Rectal smooth muscle tissue (tissue), 1 donor: ENCODE data around the gene POFUT2.

Experiments used
- H3K27ac ChIP-seq: one replicate; pipeline ENCODE4 v1.7.0; 2013; ENCODE audit warnings: low read depth, low read length, inconsistent platforms
- H3K27me3 ChIP-seq: one replicate; pipeline ENCODE4 v1.7.0; 2013; ENCODE audit warnings: low read length; ENCODE audit not compliant: control insufficient read depth, insufficient read depth
- H3K36me3 ChIP-seq: one replicate; pipeline ENCODE4 v1.7.0; 2013; ENCODE audit warnings: low read length; ENCODE audit not compliant: control insufficient read depth, insufficient read depth
- H3K4me1 ChIP-seq: one replicate; pipeline ENCODE4 v1.7.0; 2013; ENCODE audit warnings: low read length; ENCODE audit not compliant: control insufficient read depth, insufficient read depth
- H3K4me3 ChIP-seq: one replicate; pipeline ENCODE4 v1.7.0; 2013; ENCODE audit warnings: low read length
- H3K9ac ChIP-seq: one replicate; pipeline ENCODE4 v1.7.0; 2013; ENCODE audit warnings: low read length

Gene POFUT2

DNA sequence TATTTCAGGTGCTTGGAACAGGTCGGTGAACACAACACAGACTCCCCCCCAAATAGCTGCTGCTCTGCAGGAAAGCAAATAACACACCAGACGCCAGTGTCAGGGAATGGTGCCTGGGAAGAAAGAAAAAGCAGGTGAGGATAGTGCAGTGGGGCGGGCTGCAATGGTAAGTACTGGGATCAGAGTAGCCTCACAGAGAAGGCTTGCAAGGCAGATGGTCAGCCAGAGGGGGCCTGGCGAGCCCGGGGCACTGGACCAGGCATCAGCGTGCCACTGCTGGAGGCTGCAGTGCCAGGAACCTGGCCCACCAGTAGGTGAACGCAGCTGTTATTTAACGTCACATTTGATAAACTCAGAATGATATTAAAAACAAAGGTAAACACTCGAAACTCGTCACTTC is 60.0 kb downstream of the POFUT2 start:
- Histone ChIP-seq H3K27me3 (no peaks in the 10 kb centered on the region), H3K4me1 (peaks cover 11% of the 10 kb centered on the region), H3K4me3 (no peak overlapping the region), H3K36me3 (peaks cover 5% of the 10 kb centered on the region), H3K9ac (no peak overlapping the region), H3K27ac (no peak overlapping the region)

DNA sequence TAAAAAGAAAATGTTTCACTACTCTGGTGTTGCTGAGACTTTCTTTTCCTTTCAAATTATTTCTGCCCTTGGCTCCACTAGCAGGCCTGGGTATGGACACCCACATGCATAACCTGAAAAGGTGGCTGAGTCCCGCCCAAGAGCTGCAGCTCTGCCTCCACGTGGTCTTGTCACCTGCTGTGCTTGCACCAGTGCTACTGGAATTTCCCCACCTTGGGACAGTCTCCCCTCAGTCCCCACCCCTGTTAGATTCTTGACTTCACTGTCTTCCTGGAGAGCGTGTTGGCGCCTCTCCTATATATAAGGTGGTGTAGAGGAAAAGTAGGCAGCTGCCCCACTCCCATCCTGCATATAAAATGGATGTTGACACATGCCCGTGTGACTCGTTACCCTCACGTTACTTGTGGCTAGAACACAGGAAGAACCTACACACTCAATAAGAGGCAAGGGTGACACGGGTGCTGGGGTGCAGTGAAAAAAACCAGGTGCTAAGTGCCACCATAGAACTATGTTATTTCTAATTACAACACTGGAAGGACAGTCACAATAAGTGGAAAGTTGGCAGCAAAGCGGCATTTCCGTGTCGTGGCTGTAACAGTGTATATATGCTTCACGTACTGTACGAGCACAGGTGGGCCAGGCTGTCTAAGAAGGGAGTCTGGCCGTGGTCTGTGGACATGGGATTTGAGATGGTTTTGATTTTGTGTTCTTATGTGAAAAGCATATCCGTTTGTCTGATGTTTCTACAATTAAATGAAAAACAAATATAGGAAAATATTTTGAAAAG is 61.0 kb downstream of the POFUT2 start:
- H3K9ac ChIP-seq, result no peak overlapping the region
- H3K4me1 ChIP-seq, result peaks cover 11% of the 10 kb centered on the region
- no peak overlapping the region for H3K4me3 ChIP-seq
- H3K27ac ChIP-seq, result no peak overlapping the region
- H3K36me3 ChIP-seq, result peaks cover 7% of the 10 kb centered on the region
- H3K27me3 ChIP-seq, result no peaks in the 10 kb centered on the region

DNA sequence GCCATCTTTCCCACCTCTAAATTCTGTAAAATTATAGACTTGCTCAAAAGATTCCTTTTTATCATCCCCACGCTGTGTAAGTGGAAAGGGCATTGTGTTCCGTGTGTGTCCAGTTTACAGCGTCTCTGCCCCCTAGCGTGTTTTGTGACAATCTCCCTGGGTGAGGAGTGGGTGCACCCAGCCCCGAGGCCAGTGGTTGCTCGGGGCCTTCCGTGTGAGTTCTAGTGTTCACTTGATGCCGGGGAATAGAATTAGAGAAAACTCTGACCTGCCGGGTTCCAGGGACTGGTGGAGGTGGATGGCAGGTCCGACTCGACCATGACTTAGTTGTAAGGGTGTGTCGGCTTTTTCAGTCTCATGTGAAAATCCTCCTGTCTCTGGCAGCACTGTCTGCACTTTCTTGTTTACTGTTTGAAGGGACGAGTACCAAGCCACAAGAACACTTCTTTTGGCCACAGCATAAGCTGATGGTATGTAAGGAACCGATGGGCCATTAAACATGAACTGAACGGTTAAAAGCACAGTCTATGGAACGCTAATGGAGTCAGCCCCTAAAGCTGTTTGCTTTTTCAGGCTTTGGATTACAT is 61.9 kb downstream of the POFUT2 start:
- Histone ChIP-seq H3K27ac (no peak overlapping the region), H3K4me1 (peaks cover 11% of the 10 kb centered on the region), H3K36me3 (peaks cover 10% of the 10 kb centered on the region), H3K9ac (no peak overlapping the region), H3K27me3 (no peaks in the 10 kb centered on the region), H3K4me3 (no peak overlapping the region)

DNA sequence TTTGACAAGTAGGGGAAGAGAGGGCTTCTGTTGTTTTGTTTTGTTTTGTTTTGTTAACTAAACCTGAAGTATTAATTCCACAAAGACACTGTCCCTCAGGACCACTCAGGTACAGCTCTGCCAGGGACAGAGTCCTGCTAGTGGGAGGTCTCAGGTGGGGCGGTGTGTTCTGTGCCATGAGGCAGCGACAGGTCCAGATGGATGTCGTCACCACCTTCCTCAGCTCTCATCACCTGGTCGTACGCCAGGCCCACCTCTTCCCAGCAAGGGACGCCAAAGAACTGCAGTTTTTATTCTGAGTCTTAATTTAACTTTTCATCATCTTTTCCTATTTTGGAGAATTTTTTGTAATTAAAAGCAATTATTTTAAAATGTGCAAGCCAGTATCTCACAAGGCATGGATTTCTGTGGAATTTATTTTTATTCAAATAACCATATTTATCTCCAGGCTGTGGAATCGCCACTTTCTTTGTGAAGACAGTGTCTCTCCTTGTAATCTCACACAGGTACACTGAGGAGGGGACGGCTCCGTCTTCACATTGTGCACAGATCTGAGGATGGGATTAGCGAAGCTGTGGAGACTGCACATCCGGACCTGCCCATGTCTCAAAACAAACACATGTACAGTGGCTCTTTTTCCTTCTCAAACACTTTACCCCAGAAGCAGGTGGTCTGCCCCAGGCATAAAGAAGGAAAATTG is 62.5 kb downstream of the POFUT2 start:
- peaks cover 15% of the 10 kb centered on the region for H3K36me3 ChIP-seq
- no peak overlapping the region for H3K9ac ChIP-seq
- peaks cover 11% of the 10 kb centered on the region for H3K4me1 ChIP-seq
- H3K27ac ChIP-seq, result no peak overlapping the region
- H3K4me3 ChIP-seq, result no peak overlapping the region
- H3K27me3 ChIP-seq, result no peaks in the 10 kb centered on the region

DNA sequence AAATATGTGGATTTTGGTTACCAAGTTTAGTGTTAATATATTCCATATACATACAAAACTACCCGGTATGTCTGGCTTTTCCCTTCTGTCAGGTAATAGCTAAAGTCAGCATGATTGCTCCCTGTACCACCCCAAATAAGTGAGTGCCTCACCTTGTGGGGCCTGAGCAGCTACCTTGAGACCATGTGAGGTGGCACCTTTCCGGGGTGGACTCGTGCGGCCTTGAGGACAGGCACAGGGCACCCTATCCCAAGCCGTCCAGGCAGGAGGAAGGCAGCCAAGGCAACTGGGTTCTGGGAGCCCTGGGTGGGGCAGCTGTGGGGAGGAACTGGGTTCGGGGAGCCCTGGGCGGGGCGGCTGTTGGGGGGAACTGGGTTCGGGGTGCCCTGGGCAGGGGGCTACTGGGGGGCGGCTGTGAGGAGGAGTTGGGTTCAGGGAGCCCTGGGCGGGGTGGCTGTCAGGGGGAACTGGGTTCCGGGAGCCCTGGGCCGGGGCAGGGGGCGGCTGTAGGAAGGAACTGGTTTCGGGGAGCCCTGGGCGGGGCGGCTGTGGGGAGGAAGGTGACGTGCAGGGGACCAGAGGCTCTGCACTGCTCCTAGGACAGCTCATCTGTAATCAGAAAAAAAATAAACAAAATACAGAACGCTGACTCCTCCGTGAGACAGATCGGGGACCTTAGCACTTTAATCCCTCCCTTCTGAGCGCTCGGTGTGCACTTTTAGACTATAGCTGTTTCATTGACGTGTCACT is 63.3 kb downstream of the POFUT2 start:
- Histone ChIP-seq H3K27ac (no peak overlapping the region), H3K36me3 (peaks cover 16% of the 10 kb centered on the region), H3K27me3 (no peaks in the 10 kb centered on the region), H3K4me3 (no peak overlapping the region), H3K9ac (no peak overlapping the region), H3K4me1 (peaks cover 11% of the 10 kb centered on the region)

DNA sequence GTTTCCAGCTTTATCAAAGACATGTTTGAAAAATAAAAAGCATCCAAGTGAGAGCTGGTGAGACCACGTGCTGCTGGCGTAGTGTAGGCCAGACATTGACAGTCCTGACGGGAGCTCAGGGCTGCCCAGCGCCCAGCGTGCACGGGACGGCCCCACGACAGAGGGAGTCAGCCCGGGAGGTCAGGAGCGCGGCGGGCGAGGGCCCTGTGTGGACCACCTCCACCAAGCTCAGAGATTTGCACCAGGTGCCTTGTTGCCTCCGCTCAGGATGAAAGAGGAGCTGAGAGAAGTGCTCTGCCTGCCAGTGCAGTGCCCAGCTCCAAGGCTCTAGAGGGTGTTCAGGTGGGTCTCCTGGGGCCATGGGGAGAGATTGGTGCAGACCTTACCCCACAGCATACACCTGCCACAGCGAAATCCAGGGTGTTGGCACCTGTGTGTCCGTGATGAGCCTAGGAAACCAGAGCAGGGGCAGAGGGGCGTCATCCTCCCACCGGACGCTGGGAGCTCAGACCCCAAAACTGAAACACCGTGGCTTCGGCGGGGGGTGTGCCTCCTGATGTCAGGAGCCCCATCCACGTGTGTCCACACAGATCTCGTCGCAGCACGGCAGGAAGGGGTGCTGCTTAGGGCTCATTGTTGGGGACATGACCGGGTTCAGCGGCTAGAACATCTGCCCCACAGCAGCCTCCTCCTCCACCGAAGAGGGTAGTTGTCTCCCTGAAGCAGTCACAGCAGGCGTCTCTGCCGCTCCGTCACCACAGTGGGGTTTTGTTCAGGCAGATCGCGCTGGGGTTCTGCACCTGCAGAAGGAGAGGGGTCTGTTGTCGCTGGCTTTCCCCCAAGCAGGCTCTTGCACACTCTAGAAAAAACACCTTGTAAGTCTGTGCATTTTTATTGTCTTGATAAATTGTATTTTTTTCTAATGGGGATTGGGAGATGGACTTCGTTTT is 64.2 kb downstream of the POFUT2 start:
- Histone ChIP-seq H3K27ac (no peak overlapping the region), H3K4me3 (no peak overlapping the region), H3K9ac (no peak overlapping the region), H3K4me1 (peaks cover 6% of the 10 kb centered on the region), H3K36me3 (peaks cover 16% of the 10 kb centered on the region), H3K27me3 (no peaks in the 10 kb centered on the region)

GRCh38 chr21:45222001-45222400 is 65.7 kb downstream of the POFUT2 start:
- Histone ChIP-seq H3K27ac (no peak overlapping the region), H3K27me3 (no peaks in the 10 kb centered on the region), H3K9ac (no peak overlapping the region), H3K4me3 (no peak overlapping the region), H3K36me3 (peaks cover 16% of the 10 kb centered on the region), H3K4me1 (no peaks in the 10 kb centered on the region)

DNA sequence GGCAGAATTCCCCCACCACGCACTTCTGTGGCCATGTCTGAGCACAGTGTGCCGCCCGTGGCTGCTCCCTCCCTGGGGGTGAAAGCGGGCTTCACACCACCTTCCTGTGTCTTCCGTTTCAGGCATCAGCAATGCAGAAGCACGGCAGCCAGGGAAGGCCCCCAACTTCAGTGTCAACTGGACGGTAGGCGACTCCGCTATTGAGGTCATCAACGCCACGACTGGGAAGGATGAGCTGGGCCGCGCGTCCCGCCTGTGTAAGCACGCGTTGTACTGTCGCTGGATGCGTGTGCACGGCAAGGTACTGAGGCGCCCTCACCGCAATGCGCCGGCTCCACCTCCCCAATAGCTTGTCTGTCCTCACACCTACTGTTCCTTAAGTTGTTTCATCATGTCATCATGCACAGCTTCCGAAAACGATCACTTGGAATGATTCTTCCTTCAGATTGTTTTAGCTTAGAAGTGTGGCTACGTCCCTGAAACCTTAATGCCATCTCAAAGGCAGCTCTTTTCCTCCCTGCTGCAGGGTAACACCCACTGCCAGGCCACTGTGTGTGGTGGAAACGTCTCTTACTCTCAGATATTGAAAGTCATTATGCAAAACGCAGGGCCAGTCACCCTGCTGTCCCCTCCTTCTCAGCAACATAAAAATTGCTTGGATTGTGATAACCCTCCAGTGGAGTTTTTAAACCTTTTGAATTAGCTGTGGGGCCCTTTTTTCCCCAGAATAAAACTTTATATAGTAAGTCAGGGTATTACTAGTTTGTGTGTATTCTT is 66.8 kb downstream of the POFUT2 start:
- Histone ChIP-seq H3K27ac (no peak overlapping the region), H3K36me3 (peaks cover 16% of the 10 kb centered on the region), H3K4me1 (no peaks in the 10 kb centered on the region), H3K9ac (no peak overlapping the region), H3K27me3 (no peaks in the 10 kb centered on the region), H3K4me3 (no peak overlapping the region)

DNA sequence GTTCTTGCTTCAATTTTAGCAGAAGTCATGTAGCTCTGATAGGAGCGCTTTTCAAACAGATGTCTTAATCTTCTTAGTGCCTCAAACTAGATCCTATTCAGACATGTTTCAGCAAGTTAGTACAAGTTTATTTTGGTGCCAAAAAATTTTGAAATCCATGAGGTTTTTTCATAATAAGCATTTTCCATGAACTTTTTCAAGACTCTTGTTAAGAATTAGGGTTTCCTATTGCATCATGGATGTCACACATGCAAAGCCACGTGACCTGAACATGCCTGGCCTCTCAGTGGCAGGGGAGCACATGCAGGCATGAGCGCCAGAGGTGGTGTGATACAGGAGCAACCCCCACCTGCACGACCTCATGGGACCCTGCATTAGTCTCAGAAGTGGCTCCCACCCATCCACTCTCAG is 67.6 kb downstream of the POFUT2 start:
- Histone ChIP-seq H3K4me1 (no peaks in the 10 kb centered on the region), H3K36me3 (peaks cover 16% of the 10 kb centered on the region), H3K27me3 (no peaks in the 10 kb centered on the region), H3K4me3 (no peak overlapping the region), H3K9ac (no peak overlapping the region), H3K27ac (no peak overlapping the region)

- Histone ChIP-seq H3K27ac (no peak overlapping the region), H3K36me3 (peaks cover 16% of the 10 kb centered on the region), H3K4me3 (no peak overlapping the region), H3K27me3 (no peaks in the 10 kb centered on the region), H3K9ac (no peak overlapping the region), H3K4me1 (no peaks in the 10 kb centered on the region)
These were observed 68.2 kb downstream of the POFUT2 start for GRCh38 chr21:45219517-45219916.

DNA sequence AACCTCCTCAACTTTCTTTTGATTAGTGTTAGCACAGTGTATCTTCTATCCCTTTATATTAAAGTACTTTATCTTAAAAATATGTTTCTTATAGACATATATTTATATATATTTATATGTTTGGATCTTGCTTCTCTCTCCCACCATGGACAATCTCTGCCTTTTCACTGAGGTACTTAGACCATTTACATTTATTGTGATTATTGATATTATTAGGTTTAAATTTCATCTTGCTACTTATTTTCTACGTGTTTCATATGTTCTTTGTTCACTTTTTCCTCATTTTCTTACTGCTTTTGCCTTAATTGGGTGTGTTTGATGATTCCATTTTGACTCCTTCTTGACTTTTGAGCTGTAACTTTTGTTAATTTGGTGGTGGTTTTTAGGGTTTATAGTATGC is 70.7 kb downstream of the POFUT2 start:
- Histone ChIP-seq H3K4me1 (no peaks in the 10 kb centered on the region), H3K36me3 (peaks cover 13% of the 10 kb centered on the region), H3K27ac (no peak overlapping the region), H3K9ac (no peak overlapping the region), H3K4me3 (no peak overlapping the region), H3K27me3 (no peaks in the 10 kb centered on the region)
